Right atrium auricular region (tissue), 2 donors: Measurements from ENCODE around the gene ZNF365. TPM values are rescaled to one million over a fixed set of nuclear protein-coding genes. Genes with fewer than 3 reads are reported as not detected.

Experiments
- DNase-seq: peaks from one replicate; pipeline ENCODE4 v3.0.0-alpha.2; 2019; ENCODE audit warnings: low spot score
- H3K27ac ChIP-seq, 2 donors: fragments of 200-600 bp; sonication (generic); 1 replicate in 1 of 2; 2 replicates in 1 of 2; pipeline ENCODE4 v1.5.1; 2016 to 2019
- H3K27me3 ChIP-seq, 2 donors: fragments of 200-600 bp; sonication (generic); one replicate each; pipeline versions ENCODE4 v1.5.1 to v1.6.0; 2017 to 2019
- H3K36me3 ChIP-seq: fragments of 200-600 bp; sonication (generic); one replicate; pipeline ENCODE4 v1.5.1; 2016
- H3K4me1 ChIP-seq, 2 donors: fragments of 200-600 bp; sonication (generic); one replicate each; pipeline versions ENCODE4 v1.5.1 to v1.6.0; 2017 to 2019
- H3K4me3 ChIP-seq, 2 donors: fragments of 200-600 bp; sonication (generic); 1 replicate in 1 of 2; 2 replicates in 1 of 2; pipeline ENCODE4 v1.5.1; 2017 to 2019; ENCODE audit warnings: mild to moderate bottlenecking in 1 of 2, moderate library complexity in 1 of 2
- H3K9me3 ChIP-seq, 2 donors: fragments of 200-600 bp; sonication (generic); one replicate each; pipeline ENCODE4 v1.5.1; 2019
- total RNA-seq, 2 donors: library from RNA; depleted of rRNA; stranded (reverse); fragments of >200 nt; gene quantifications; one replicate each; pipeline ENCODE4 v1.1.0, GENCODE V29; 2016
- TF ChIP-seq, protein P1 (sequence below), 2 donors: fragments of 200-600 bp; sonication (generic); IDR thresholded peaks; one replicate each; pipeline ENCODE4 v1.5.1; 2019; ENCODE audit warnings: antibody characterized with exemption in 2 of 2

The ZNF365 gene
- total RNA-seq, 2 donors from 2014 or later = 1.1 to 3.6 TPM

- no peak for DNase-seq
- no peak overlapping the region for H3K27ac ChIP-seq
These were observed 40.9 kb upstream of the ZNF365 start for GRCh38 chr10:62333135-62333889.

GRCh38 chr10:62333988-62334682 lies 40.0 kb upstream of the ZNF365 start:
- no peaks in the 10 kb centered on the region for H3K4me1 ChIP-seq
- H3K36me3 ChIP-seq = no peaks in the 10 kb centered on the region
- DNase-seq = no peak
- TF ChIP-seq, protein P1, sequence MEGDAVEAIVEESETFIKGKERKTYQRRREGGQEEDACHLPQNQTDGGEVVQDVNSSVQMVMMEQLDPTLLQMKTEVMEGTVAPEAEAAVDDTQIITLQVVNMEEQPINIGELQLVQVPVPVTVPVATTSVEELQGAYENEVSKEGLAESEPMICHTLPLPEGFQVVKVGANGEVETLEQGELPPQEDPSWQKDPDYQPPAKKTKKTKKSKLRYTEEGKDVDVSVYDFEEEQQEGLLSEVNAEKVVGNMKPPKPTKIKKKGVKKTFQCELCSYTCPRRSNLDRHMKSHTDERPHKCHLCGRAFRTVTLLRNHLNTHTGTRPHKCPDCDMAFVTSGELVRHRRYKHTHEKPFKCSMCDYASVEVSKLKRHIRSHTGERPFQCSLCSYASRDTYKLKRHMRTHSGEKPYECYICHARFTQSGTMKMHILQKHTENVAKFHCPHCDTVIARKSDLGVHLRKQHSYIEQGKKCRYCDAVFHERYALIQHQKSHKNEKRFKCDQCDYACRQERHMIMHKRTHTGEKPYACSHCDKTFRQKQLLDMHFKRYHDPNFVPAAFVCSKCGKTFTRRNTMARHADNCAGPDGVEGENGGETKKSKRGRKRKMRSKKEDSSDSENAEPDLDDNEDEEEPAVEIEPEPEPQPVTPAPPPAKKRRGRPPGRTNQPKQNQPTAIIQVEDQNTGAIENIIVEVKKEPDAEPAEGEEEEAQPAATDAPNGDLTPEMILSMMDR (IDR thresholded peaks at IDR 0.05) = no peak
- no peaks in the 10 kb centered on the region for H3K9me3 ChIP-seq
- H3K27ac ChIP-seq = no peak overlapping the region
- H3K27me3 ChIP-seq = no peaks in the 10 kb centered on the region
- no peak overlapping the region for H3K4me3 ChIP-seq

More at GRCh38 chr10:62333135-62333889, 40.9 kb upstream of the ZNF365 start:
- Histone ChIP-seq H3K4me1 (no peaks in the 10 kb centered on the region), H3K27me3 (no peaks in the 10 kb centered on the region), H3K36me3 (no peaks in the 10 kb centered on the region), H3K4me3 (no peak overlapping the region), H3K9me3 (no peaks in the 10 kb centered on the region)
- TF ChIP-seq, protein P1 (IDR thresholded peaks at IDR 0.05) = no peak

DNA sequence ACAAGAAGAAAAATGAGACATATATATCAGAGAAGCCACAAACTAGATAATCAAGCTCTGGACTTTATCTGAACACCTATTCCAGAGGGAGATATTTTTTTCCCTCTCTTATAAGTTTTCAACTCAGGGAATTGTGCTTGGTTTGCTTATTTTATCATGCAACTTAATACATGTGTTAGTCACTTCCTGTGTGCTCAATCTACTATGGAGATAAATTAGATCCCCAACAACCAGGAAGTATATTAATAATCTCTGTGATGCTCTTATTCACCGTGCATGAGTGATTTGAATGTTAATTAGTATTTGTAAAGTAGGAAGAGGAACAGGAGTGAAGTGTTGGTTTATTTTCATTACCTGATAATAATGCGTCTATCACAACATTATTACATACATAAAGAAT lies 38.8 kb upstream of the ZNF365 start:
- Histone ChIP-seq H3K4me1 (no peaks in the 10 kb centered on the region), H3K36me3 (no peaks in the 10 kb centered on the region), H3K9me3 (peaks cover 0 to 4% of the 10 kb centered on the region in 2 donors), H3K27me3 (no peaks in the 10 kb centered on the region), H3K4me3 (no peak overlapping the region), H3K27ac (no peak overlapping the region)
- TF ChIP-seq, protein P1 (IDR thresholded peaks at IDR 0.05) = no peak
- DNase-seq = no peak

DNA sequence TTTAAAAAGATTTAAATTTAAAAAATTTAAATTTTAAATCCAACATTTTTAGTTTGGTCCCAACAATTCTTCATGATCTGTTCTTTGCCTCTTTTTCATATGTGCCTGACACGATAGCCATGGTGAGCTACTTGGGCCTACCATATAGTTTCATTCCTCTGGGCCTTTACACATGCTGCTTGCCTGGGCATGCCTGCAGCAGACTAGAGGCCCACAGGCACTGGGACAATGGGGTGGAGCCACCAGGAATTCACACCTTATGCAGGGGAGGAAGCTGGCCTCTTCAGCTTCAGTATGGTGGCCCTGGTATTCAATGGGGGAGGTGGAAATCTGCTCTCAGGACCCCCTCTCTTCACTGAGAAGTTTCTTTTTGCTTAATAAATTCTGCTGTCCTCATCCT lies 37.8 kb upstream of the ZNF365 start:
- Histone ChIP-seq H3K9me3 (peaks cover 0 to 10% of the 10 kb centered on the region in 2 donors), H3K27me3 (no peaks in the 10 kb centered on the region), H3K4me3 (no peak overlapping the region), H3K36me3 (no peaks in the 10 kb centered on the region), H3K4me1 (no peaks in the 10 kb centered on the region), H3K27ac (no peak overlapping the region)
- DNase-seq = no peak
- TF ChIP-seq, protein P1 (IDR thresholded peaks at IDR 0.05) = no peak

- no peak for DNase-seq
- no peak overlapping the region for H3K27ac ChIP-seq
- TF ChIP-seq, protein P1 (IDR thresholded peaks at IDR 0.05) = no peak
- peaks cover 0 to 33% of the 10 kb centered on the region in 2 donors for H3K9me3 ChIP-seq
- no peaks in the 10 kb centered on the region for H3K27me3 ChIP-seq
- no peaks in the 10 kb centered on the region for H3K36me3 ChIP-seq
- H3K4me1 ChIP-seq = no peaks in the 10 kb centered on the region
- H3K4me3 ChIP-seq = no peak overlapping the region
These were observed 32.8 kb upstream of the ZNF365 start for GRCh38 chr10:62341419-62341818.
